GM19328 (cell line): ENCODE results near the gene ACOXL.
"Not testable (repeated sequence)": the region's sequence is repeated elsewhere in the genome, so short reads cannot be mapped to it uniquely, and the experiment has no call there.

ENCODE experiments used
- ATAC-seq: cut with Tn5 transposase; IDR thresholded peaks from one replicate; pipeline ENCODE4 v1.9.1; 2021; ENCODE audit warnings: mild to moderate bottlenecking, moderate library complexity; ENCODE audit not compliant: unreplicated experiment

Gene ACOXL

DNA sequence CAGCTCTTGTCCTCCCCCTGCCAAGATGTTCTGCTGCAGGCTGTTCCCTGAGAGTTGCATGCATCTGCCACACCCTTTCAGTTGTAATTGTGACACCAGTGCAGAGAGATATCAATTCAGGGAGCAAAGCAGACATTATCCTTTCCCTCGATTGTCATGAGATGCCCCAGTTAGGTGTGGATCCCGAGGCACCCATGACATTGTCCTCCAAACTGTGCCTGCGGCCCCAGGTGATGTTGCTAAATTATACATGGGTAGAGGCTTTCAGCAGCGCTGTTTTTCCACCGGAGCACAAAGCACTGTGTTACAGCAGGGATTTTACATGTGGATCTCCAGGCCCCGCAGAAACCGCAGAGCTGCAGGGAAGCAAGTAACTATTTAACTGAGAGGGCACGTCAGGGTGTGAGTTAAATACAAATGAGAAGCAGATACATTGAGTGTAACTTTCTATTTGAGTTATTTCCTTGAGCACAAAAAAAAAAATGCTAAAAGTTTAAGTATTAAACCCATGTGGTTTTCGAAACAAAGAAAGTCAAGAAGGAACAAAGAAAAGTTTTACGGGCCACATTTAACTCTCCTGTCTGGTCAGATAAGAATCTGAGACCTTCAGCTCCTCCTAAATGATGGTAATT is 298.0 kb downstream of the ACOXL start:
- no peak for ATAC-seq

DNA sequence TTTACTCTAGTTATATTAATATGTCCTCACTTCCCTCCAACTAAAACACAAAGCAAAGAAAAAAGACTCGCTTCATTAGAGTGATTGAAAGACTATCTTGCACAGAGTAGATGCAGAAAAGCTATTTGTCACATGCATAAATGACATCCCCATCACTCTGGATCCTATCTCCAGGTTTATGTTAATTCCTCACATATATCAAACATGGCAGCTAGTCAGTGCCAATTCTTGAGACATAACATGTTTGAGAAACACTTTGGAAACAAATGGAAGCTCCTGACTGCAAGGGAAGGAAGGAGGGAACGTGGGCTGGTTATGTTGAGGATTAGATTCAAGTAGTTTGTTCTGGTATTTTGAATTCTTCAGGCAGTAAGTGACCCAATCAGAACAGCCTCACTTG is 298.6 kb downstream of the ACOXL start:
- no peak for ATAC-seq

DNA sequence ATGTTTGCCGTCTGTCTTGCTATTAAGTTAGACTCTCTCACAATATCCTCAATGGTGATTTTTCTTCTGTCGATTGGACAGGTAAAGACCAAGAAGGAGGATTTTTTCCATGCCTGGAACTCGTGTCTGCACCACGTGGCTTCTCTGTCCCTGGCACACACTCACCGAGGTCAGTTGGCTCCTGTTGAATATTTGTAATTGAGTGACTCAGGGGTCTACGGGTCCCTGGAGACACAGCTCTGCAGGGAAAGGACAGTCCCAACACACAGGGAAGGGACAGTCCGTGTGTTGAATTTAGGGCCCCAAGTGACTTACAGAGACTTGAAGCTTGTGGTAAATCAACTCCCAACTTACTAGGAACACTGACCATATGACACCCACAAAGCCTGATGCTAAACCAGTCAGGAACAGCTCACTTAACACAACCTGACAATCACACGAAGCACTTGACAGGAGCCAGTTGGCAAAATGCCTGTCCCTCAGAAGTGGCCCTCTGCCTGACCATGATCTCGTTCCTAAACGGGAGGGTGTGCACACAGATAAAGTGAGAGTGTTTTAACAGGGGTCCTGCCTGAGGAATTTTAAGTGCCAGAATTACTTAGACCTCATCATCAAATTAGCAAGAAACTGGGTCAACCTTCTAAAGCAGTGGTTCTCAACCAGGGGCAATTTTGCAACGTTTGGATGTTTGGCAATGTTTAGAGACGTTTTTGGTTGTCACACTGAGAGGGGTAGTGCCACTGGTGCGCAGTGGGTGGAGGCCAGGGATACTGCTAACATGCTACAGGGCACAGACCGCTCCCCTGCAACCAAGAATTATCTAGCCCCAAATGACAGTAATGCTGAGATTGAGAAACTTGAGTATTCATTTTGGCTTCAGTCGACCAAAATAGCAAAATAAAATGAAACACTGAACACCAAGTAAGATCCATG is 299.4 kb downstream of the ACOXL start:
- ATAC-seq = no peak

DNA sequence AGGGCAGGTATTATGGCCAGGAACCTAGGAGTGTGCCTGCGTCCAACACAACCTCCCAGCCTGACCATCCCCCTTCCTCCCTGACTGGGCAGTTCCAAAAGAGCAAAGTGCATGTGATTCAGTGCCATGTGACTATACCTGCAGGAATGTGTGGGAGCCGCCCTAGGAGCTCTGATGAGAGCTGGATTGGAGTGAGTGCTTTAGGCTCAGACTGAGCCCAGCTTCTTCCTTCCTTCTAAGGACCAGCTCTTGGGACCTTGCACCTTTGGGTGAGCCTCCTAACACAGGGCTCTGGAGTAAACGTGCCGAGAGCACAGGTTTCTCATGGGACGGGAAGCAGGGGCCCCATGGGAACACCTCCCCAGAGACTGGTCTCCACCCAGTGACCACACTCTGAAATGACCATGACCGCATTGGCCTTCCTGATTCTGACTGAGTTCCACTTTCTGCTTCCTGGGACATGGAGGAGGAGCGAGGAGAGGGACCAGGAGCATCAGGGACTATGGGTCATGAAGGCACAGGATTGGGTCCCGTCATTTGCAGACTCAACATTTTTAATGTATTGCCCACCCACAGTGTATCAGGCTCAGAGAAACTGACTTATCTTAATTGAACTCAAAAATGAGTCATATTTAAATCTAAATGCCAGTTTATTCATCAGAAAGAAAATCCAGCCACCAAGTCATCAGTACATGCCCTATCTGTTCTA is 300.5 kb downstream of the ACOXL start:
- no peak for ATAC-seq

DNA sequence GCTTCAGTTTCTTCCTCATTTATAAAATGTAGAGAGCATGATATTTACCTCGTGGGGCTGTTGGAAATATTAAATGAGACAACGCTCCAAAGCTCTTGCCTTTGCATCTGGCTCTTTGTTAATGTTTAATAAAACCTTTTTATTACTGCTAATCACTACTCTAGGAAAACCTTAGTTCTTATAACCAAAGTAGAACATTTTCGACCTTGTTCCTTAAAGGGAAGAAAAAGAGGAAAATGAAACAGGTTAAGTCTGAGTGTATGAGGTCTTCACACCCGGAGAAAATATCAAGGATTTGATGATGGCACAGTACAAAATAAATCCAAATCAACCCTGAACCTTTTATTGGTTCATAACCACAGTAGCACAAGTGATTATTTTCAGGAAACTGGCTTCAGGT is 301.8 kb downstream of the ACOXL start:
- ATAC-seq = no peak

DNA sequence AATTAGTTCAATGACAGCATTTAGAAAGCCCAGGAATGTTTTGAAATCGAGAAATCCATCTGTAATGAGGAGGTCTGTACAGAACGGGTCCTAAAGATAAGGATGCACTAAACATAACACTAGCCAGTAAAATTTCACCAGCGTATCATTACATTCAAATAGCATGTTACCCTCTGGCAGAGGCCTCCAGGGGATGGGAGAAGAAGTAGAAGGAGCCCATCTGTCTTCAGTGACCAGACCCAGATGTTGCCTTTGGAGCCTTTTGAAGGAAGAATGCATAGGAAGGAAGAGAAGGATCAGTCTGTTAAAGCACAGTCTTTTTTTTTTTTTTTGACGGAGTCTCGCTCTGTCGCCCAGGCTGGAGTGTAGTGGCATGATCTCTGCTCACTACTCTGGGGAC is 302.2 kb downstream of the ACOXL start:
- ATAC-seq = no peak

DNA sequence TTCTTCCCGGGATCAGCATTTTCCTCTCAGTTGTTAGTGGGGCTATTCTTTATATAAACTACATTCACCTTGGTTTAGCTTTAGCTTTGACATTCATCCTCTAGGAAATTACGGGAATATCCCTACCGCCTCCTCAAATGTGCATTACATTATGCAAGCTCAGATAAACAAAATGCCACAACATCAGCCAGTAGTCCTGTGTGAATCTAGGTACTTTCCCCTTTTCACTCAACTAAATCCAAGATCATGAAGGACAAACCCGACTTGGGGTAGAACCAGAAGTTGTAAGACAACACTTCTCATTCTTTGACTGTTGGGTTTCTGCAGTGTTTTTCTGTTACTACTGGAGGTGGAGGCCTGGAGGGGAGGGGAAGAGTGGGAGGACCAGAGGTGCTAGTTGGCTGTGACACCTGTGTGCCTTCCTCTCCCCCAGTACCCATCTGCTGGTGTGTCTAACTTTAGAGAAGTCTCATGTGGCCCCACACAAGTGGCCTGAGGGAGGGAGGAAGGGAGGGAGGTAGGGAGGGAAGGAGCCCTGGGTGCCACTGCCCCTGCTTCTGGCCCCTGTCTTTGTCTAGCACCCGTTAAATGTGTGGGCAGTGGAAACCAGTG is 303.6 kb downstream of the ACOXL start:
- no peak for ATAC-seq

DNA sequence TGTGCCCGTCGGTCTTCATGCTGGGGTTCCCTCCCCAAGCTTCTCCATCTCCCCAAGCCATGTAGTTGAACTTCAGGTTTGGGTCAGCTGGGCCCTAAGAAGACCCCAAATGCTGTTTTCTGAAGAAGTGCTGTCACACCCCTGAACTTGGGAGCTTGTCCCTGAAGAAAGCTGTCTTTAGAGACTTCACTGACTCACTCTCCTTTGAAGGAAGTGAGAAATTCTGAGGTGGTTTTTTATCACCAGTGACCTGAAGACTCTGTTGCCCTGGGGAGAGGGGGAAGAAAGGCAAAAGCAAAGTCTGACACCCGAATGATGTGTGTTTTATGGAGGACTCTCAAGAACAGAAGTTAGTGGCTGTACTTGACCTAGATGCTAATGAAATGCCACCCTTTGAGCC is 304.8 kb downstream of the ACOXL start:
- ATAC-seq = no peak

DNA sequence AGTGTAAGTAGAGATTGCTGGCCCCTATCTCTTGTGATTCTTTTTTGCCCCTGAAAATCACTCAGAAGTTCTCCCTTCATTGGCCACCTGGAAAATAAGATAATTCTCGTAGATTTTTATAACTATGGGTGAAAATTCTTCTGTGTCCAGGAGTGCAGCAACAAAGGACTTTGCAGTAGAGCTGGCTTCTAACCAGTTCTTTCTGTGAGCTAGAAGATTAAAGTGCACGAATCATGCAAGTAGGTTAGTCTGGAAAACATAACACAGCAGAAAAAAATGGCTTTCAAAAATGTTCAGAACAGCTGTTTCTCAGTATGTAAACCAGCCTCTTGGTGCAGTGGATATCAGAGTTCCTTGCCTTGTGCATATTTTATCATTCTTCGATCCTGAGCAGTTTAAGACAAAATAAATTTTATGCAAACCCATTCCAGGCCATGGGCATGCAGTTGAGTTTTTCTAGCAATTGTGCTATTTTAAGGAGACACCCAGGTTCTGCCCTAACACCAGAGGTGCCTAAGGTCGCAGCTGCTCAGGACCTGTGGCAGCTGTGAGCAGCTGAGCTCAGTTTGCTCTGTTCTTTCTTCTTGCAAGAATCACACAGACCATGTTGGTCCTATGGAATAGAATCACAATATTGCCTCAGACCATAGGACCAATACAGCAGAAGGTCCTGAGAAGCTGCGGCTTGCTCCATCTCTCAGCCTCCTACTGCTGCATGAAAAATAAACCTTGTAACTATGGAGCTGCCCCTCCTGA is 307.4 kb downstream of the ACOXL start:
- no peak for ATAC-seq

DNA sequence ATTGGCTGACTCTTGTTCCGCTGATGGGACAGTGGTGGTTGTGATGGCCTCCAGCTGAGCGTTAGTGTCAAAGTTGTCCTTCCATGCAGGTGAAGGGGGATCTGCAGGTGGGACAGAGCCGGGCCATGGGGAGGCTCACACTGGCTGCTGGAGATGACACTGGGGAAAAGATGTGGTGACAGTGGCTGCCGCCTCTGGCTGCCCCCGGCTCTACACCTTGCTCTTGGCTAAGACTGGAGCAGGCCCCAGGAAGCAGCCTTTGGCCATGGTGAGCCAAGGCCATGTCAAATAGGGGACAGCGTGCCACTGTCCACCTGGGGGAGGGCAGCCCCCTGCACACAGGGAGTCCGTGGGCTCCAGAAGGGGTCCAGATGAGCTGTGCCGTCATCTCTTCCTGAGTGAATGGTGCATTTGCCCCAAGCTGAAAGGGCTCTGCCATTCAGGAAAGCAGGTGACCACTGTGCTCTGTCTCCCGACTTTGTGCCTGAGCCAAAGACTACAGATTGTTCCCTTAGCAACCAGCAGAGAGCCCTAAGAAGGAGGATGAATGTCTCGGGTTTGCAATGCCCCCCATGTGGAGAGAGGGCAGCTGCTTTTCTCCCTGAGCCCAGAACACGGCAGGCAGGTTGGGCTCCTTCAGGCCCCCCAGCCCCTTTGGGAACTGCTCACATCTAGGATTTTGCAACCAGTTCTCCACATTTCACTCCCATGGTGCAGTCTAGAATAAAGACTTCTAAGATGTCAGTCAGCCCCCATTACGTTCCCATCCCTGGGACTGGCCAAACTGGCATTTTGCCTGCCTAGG is 309.2 kb downstream of the ACOXL start:
- no peak for ATAC-seq

DNA sequence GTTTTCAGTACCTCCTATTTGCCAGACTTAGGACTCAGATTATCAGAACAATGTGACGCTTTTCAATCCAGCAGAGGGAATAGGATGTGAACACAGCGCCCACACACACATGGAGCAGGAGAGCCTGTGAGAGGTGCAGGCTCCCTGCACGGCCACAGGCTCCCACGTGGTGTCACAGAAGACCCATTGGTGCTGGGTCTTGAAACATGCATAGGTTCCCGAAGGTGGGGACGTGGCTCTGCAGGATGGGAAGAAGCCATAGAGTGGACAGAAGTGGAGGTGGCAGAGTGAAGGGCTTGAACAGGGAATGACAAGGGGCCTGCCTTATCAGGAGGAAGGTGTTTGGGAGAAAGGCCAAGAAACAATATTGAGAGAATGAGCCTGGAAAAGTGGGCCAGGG is 309.9 kb downstream of the ACOXL start:
- no peak for ATAC-seq

DNA sequence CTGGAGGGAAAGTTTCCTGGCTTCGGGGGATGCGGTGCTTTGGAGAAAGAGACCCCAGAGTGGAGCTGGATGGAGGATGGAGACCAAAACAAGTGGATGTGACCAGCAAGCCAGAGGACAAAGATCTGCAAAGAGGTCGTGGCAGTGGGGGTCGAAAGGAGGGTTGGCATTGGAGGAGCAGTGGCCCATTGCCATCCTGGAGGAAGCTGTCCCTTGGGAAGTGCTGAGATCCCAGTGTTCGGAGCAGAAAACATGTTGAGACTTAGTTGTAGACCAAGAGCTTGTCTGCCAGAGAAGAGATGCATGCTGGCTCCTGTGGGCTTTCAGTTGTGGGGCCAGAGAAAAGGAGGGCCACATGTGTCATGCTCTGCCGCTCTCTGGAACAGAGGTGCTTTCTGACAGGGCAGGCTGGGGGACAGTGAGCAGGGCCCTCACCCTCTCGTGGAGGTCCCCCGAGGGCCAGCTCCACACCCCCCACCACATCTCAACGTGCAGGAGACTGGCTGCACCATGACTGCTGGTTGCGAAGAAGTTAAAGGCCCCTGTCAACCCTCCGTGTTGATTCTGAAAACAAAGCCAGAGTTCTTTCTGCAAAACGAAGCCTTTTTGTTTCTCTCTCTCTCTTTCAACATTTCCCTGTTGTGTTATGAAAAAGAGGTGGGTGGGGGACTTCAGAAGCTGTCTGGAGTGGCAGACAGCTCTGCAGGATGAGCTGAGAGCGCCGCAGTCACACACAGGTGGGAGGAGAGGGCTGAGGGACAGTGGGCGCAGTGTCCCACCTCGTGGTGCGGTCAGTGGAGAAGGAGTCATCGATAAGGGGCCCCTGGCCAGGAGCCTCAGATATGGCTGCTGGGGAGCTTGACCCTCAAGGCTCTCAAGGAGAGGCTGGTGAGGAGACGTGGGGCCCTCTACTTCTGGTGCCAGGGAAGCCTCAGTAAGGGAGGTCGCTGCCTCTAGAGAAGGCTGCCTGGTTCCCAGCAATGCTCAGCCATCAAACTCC is 310.7 kb downstream of the ACOXL start:
- ATAC-seq = peak; percentile 60

DNA sequence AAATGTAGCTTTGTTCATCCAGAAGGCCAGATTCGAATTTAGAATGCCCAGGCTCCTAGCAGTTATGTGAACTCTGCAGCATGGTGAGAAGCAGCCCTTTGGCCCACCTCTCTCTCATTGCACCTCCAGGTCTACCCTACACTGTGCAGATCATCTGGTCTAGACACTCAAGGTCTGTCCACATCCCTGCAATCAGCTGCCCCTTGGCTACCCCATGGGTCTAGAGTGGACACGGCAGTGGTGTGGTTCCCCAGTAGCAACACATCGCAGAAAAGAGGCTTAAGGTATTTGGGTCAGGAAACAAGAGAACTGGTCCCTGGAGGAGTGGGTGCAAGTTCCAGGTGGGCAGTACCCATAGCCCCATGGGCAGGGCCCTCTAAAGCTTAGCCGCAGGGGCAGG is 311.7 kb downstream of the ACOXL start:
- no peak for ATAC-seq

DNA sequence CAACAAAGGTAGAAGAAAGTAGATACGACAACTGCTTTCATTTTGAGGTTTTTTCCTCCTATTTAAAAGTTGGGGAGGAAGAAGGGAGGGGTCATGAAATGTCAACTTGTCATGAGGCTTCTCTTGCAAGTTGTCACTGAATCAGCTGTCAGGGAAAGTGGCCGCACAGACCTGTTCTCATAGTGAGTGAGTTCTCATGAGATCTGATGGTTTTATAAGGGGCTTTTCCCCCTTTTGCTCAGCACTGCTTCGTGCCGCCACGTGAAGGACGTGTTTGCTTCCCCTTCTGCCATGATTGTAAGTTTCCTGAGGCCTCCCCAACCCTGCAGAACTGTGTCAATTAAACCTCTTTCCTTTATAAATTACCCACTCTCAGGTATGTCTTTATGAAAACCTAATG is 312.9 kb downstream of the ACOXL start:
- not testable (repeated sequence) for ATAC-seq

DNA sequence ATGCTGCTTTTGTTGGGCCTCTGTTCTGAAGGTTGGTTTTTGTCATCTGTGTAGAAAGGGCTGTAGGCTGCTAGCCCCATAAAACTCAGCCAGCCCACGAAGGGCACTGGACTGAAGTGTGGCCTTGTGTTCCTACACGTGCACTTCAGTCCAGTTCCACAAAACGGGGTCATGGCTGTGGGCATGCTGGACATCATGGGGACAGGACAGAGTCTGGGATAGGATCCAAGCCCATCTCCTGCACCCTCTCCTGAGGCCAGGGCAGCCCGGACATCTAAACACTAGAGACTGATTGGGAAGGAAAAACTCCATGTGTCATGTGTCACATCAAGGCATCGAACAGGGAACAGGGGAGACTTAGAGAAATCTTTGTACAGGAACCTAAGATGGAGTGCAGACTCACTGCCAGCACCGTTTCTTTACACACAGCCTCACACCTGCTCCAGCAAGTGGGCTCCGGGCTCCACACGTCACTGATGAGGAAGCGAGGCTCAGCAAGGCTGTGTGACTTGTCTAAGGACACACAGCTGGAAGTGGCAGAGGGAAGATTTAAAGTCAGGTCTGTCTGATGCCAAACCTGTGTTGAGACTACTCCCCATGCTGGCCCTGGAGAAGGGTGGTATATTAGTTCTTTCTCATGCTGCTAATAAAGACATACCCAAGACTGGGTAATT is 313.5 kb downstream of the ACOXL start:
- ATAC-seq = no peak

DNA sequence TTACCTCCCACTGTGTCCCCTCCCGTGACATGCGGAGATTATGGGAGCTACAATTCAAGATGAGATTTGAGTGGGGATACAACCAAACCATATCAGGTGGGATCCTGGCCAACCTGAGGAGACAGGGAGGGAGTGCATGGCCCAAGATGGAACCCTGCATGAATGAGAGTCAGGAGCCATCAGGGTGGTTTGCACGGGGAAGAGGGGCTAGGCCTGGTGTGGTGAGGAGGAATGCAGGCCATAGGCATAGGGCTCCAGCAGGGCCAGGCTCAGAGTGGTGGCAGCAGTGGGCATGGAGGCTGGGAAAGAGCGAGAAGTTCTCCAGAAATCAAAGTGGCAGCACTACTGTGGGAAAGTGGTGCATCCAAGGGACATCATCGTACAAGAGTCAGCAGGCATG is 314.3 kb downstream of the ACOXL start:
- no peak for ATAC-seq

DNA sequence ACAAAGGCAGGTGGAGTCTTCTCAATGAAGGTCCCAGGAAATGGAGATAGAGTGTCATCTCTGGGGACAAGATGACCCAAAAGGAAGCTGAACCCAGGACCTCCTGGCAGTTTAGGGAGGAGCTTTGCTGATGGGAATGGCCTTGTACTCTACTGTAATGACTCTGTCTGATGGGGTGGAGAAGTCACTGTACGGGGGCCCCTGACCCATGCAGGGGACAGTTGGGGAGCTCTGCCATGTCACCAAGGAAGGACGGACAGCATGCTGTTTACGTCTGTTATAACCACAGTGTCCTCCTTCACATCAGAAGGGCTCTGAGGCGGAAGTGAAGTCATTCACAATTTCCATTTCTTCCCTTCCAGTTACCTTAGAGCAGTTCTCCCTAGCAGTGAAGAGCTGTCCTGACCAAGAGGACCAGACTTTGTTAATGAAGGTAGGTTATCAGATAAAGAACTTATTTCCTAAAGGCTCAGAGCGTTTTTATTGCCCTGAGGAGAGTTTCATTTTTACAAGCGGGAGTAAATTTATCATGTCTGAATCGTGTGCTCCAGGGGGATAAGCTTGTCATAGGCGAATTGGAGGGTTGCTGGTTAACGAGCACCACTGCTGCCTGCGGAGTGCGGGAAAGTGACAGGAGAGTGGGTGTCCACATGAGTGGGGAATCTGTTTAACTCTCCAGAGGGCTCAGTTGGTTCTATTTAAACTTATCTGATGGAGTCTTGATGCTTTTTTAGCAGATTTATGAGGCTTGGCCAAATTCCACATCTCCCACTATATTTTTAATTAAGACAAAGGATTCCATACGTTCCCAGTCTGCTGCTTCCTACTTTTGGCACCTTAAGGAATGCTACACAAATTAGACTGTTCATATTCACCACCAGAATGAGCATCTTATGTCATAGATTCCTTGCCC is 316.7 kb downstream of the ACOXL start:
- no peak for ATAC-seq
